NCI-H774 (cell line): ENCODE results near the gene DCDC2B.

Experiments used
- DNase-seq: peaks from one replicate; lab custom pipeline; 2025; lab: John Stamatoyannopoulos, UW

The DCDC2B gene

GRCh38 chr1:32195972-32196823 is 12.7 kb upstream of the DCDC2B start:
- no peak for DNase-seq

GRCh38 chr1:32197074-32197473 is 11.8 kb upstream of the DCDC2B start:
- DNase-seq = no peak

GRCh38 chr1:32197837-32198236 is 11.1 kb upstream of the DCDC2B start:
- DNase-seq = no peak

- no peak for DNase-seq
Observed at GRCh38 chr1:32198237-32199042, 10.4 kb upstream of the DCDC2B start.

- no peak for DNase-seq
Observed at GRCh38 chr1:32199043-32199716, 9.7 kb upstream of the DCDC2B start.

- peak; percentile 45 for DNase-seq
Observed at GRCh38 chr1:32199717-32200072, 9.2 kb upstream of the DCDC2B start.

GRCh38 chr1:32200226-32201010 is 8.5 kb upstream of the DCDC2B start, which contains the start of gene CCDC28B:
CCDC28B (plus strand) TSS chr1:32200595; CDS start chr1:32201936, 1,341 bp downstream.
- DNase-seq = peak; percentile 71

GRCh38 chr1:32201011-32201855 is 7.7 kb upstream of the DCDC2B start:
- DNase-seq = peak; percentile 28

GRCh38 chr1:32204943-32205361 is 3.9 kb upstream of the DCDC2B start:
- DNase-seq = no peak

- peak; percentile 99 for DNase-seq
Observed at GRCh38 chr1:32205401-32206370, 3.2 kb upstream of the DCDC2B start, which contains the start of gene IQCC. IQCC (plus strand) TSS chr1:32205671; CDS start chr1:32205682, 11 bp downstream.

- no peak for DNase-seq
Observed at GRCh38 chr1:32208469-32208868, 420 bp upstream of the DCDC2B start.

- peak; percentile 71 for DNase-seq
Observed at GRCh38 chr1:32215629-32216480, 7.0 kb downstream of the DCDC2B start.

GRCh38 chr1:32216566-32216965 is 7.7 kb downstream of the DCDC2B start:
- DNase-seq = no peak

- no peak for DNase-seq
Observed at GRCh38 chr1:32219022-32219421, 10.1 kb downstream of the DCDC2B start.

GRCh38 chr1:32220746-32221580 is 12.1 kb downstream of the DCDC2B start:
- no peak for DNase-seq

- no peak for DNase-seq
Observed at GRCh38 chr1:32221581-32221979, 12.7 kb downstream of the DCDC2B start.

- peak; percentile 98 for DNase-seq
Observed at GRCh38 chr1:32221980-32222755, 13.3 kb downstream of the DCDC2B start, which contains the start of the genes EIF3I and TMEM234. EIF3I (plus strand) TSS chr1:32222407; CDS start chr1:32222442, 35 bp downstream. TMEM234 (minus strand) TSS chr1:32222353; CDS start chr1:32222322, 31 bp downstream.
